Measurements from ENCODE around the gene BMPER.
A peak's percentile ranks its signal among the peaks of the same experiment; 100 is the strongest.

BMPER gene

GRCh38 chr7:33950047-33950714 lies 44.8 kb downstream of the BMPER start:
- FAIRE-seq (no peak), DNase-seq (ENCODE audit: insufficient read length, low spot score) (no peak)

GRCh38 chr7:33952824-33953223 lies 47.5 kb downstream of the BMPER start:
- no peak for FAIRE-seq
- TF ChIP-seq POLR2A (IDR thresholded peaks at IDR 0.05; ENCODE audit: low read depth, low read length): no peak
- DNase-seq (ENCODE audit: insufficient read length, low spot score): no peak

More at GRCh38 chr7:33950047-33950714, 44.8 kb downstream of the BMPER start:
- TF ChIP-seq POLR2A (IDR thresholded peaks at IDR 0.05; ENCODE audit: low read depth, low read length): no peak

- FAIRE-seq (no peak), DNase-seq (ENCODE audit: insufficient read length, low spot score) (no peak)
- TF ChIP-seq POLR2A (IDR thresholded peaks at IDR 0.05; ENCODE audit: low read depth, low read length): no peak
These were observed 52.8 kb downstream of the BMPER start for GRCh38 chr7:33958104-33958503.

- no peak for TF ChIP-seq POLR2A (IDR thresholded peaks at IDR 0.05; ENCODE audit: low read depth, low read length)
- DNase-seq (ENCODE audit: insufficient read length, low spot score): no peak
- FAIRE-seq: no peak
These were observed 54.3 kb downstream of the BMPER start for GRCh38 chr7:33959676-33960075.

GRCh38 chr7:33961948-33962347 lies 56.6 kb downstream of the BMPER start:
- FAIRE-seq (no peak), DNase-seq (ENCODE audit: insufficient read length, low spot score) (no peak)
- no peak for TF ChIP-seq POLR2A (IDR thresholded peaks at IDR 0.05; ENCODE audit: low read depth, low read length)

- TF ChIP-seq POLR2A (IDR thresholded peaks at IDR 0.05; ENCODE audit: low read depth, low read length): no peak
- DNase-seq (ENCODE audit: insufficient read length, low spot score) (no peak), FAIRE-seq (no peak)
These were observed 59.3 kb downstream of the BMPER start for GRCh38 chr7:33964417-33965182.

- DNase-seq (ENCODE audit: insufficient read length, low spot score) (no peak), FAIRE-seq (no peak)
- TF ChIP-seq POLR2A (IDR thresholded peaks at IDR 0.05; ENCODE audit: low read depth, low read length): no peak
These were observed 59.9 kb downstream of the BMPER start for GRCh38 chr7:33965183-33965744.

DNA sequence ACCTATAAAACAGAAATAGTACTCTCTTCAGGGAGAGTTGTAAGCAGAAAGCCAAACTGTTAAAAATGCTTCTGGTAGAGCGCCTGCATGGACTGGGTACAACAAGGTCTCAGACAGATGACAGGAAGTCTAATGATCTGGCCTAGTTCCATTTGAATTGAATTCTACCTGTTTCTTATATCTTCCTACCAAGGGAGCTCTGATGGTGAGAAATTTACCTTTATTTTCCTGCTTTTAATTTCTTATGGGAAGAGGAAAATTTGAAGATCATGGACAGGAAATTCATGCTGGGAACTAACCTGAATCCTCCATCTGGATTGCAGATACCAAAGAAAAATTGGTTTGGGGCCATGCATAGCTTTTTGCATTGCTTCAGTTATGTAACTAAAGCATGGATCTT lies 63.3 kb downstream of the BMPER start:
- DNase-seq (ENCODE audit: insufficient read length, low spot score) (no peak), FAIRE-seq (no peak)
- no peak for TF ChIP-seq POLR2A (IDR thresholded peaks at IDR 0.05; ENCODE audit: low read depth, low read length)

DNA sequence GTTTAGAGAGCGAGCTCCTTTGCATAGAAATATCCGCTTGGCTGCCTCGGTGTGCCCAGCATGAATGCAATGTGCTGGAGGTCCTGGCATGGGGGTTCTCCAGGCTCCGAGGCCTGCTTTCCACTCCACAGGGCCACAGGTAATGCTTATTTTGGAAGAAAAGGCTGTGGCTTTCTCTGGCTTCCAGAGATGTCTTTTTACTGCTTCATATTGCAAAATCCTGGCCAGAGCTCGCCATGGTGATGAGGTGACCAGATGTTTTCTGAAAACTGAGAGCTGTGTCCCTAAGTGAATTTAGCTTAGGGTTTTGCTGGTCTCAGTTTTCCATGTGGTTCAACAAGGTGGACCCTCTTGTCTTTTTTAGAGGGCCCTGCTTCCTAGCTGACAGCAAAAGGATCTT lies 65.2 kb downstream of the BMPER start:
- DNase-seq (ENCODE audit: insufficient read length, low spot score) (no peak), FAIRE-seq (no peak)
- no peak for TF ChIP-seq POLR2A (IDR thresholded peaks at IDR 0.05; ENCODE audit: low read depth, low read length)

DNA sequence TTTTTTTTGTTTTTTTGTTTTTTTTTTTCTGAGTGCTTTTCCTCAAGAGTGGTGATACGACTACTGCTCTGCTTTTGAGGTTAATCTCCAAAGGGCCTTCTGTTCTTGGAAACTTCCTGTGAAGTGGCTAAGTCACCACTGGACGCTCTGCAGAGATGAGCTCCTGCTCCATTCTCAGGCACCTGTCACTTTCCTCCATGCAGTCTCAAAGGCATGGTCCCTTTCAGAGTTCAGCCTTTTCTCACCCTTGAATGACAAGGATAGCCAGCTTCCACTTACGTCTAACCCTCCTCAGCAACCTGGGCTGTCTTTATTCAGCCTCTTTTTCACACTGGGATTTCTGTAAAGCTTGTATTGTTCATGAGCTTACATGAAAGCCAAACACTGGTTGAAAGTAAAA lies 65.8 kb downstream of the BMPER start:
- FAIRE-seq: no peak
- TF ChIP-seq POLR2A (IDR thresholded peaks at IDR 0.05; ENCODE audit: low read depth, low read length): no peak
- DNase-seq (ENCODE audit: insufficient read length, low spot score): no peak

GRCh38 chr7:33973231-33974015 lies 68.1 kb downstream of the BMPER start:
- FAIRE-seq (no peak), DNase-seq (ENCODE audit: insufficient read length, low spot score) (peak; percentile 40)
- no peak for TF ChIP-seq POLR2A (IDR thresholded peaks at IDR 0.05; ENCODE audit: low read depth, low read length)

DNA sequence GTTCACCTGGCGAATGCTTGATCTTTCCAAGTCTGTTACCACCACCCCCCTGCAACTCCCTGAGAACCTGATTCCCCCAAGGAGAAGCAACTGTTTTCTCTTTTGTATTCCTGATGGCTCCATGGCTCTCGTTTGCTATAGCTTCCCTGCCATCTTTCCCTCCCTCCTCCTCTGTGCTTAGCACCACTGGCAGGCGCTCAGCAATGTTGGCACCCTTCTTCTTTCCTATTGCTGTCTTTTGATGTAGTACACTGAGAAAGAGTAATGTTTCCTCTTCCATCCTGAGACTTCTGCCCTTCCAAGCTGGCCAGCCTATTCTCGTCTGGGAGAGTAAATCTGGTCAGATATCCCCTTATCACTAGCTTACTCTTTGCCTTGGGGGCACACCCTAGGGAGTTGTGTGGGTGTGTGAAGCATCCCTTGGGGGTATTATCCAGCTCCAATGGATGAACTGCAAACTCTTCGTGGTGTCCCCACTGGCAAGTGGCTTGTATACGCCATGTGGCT lies 74.0 kb downstream of the BMPER start:
- no peak for FAIRE-seq
- no peak for DNase-seq (ENCODE audit: insufficient read length, low spot score)
- no peak for TF ChIP-seq POLR2A (IDR thresholded peaks at IDR 0.05; ENCODE audit: low read depth, low read length)

- peak; percentile 52 for DNase-seq (ENCODE audit: insufficient read length, low spot score)
- FAIRE-seq: peak; percentile 64
- no peak for TF ChIP-seq POLR2A (IDR thresholded peaks at IDR 0.05; ENCODE audit: low read depth, low read length)
These were observed 74.5 kb downstream of the BMPER start for GRCh38 chr7:33979807-33980355.
